Medulla oblongata (tissue), 1 donor: ENCODE data around the gene SELENON.

ENCODE experiments used
- DNase-seq: peaks from one replicate; pipeline ENCODE4 v3.0.0-alpha.2; 2015; ENCODE audit errors: extremely low spot score

The SELENON gene

GRCh38 chr1:25862785-25863485 lies 62.9 kb downstream of the SELENON start:
- DNase-seq = no peak

DNA sequence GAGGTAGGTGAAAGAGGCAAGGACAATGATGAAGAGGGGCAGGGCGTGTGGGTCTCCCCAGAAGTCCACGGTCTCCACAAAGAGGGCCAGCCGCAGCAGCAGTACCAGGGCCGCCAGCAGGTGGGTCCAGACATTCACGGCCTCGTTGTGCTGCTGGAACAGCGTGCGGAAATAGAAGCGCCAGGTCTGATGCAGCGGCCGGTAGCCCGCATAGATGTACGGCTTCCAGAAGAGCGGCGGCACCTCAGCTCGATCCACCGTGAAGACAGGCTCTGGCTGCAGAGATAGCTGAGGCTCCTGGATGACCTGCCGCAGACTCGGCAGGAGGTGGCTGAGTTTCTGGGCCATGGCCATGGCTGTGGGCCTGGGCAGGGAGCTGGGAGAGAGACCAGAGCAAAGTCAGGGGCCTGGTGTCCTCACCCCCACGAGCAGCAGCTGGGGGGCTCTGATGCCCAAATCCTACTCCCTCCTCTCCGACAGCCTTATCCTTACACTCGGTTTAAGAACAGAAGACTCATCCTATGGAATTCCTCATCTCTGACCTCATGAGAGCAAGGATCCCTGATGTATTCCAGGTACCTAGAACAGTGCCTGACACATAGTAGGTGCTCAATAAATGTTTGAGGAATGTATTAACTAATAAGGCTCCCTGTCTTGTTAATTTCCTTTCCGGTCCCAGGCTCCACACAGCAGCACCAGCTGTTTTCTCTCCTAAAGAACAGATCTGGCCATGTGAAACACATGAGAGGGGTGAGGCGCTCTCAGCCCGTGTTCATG lies 63.7 kb downstream of the SELENON start:
- DNase-seq = no peak

- no peak for DNase-seq
These were observed 64.4 kb downstream of the SELENON start for GRCh38 chr1:25864434-25864833.

DNA sequence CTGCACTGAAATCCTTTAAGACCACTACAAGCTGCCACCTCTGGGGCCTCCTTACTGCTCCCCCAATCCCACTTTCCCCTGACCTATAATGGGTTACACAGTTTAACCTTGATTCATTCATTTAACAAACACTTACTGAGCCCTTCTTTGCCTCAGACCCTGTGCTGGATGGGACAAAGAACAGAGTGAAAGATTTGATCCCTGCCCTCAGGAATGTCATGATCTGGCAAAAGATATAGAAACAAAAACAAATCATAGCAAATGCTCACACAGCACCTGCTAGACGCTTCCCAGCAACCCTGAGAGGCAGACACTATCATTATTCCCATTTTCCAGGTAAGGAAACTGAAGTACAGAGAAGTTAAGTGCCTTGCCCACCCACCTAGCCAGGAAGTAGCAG lies 66.3 kb downstream of the SELENON start:
- no peak for DNase-seq

DNA sequence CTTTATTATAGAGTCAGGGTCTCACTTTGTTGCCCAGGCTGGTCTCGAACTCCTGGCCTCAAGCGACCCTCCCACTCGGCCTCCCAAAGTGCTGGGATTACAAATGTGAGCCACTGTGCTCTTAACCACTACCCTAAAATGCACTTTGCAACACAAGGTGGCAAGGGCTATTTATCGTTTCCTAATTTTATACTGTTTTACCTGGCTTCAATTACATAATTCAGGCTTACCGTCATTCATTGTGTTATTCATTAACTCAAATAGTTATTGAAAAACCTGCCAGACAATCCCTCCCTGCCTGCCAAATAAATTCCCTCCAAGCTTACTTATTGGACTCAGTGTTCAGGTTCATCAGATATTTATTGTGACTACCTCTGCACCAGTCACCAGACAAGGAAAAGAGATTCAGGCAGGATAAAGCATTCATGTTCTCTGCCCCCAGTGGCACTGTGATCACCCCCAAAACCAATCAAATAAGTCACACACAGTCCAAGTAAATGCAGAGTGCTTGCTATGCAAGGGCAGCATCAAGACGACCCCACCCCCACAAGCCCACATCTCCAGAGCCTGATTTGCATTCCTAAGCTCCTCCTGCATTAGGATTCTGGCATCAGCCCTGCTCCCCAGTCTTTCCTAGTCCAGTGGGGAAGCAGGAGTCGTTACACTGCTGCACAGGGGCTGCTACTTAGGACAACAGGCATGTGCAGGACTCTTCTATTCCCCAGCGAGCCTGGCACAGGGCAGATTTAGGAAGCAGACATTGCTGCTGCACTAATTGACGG lies 67.4 kb downstream of the SELENON start:
- no peak for DNase-seq
